ENCODE measurements around the gene EPHB4. TPM values are rescaled to one million over a fixed set of nuclear protein-coding genes. Genes with fewer than 3 reads are reported as not detected.

EPHB4 gene
- total and polyA plus RNA-seq, 2 of the 4 experiments (the other 2 are of a cell fraction), result 34.5 to 36.4 TPM

- Histone ChIP-seq H3K27ac (ENCODE audit: insufficient read depth, low read length) (no peak overlapping the region), H2BK5ac (ENCODE audit: low read depth, low read length, poor library complexity, severe bottlenecking) (no peak overlapping the region), H4K20me1 (ENCODE audit: insufficient read depth, low read length) (no peaks in the 10 kb centered on the region), H4K5ac (ENCODE audit: low read depth, low read length) (no peak overlapping the region), H3K4me1 (ENCODE audit: control insufficient read depth, insufficient read depth, low read length) (peaks cover 4% of the 10 kb centered on the region; the same call in 1 of the 2 replicates), H2AK9ac (replicated peaks; ENCODE audit: low read depth, low read length, poor library complexity) (no peak overlapping the region), H2BK120ac (ENCODE audit: low read depth, low read length) (no peak overlapping the region), H3K4me3 (ENCODE audit: insufficient read depth, low read depth, low read length) (no peak overlapping the region), H2AK5ac (ENCODE audit: low read depth, low read length) (peak overlapping the region; percentile 27; the same call in 1 of the 2 replicates), H3K4ac (ENCODE audit: low read depth, low read length) (no peak overlapping the region), H3K79me1 (ENCODE audit: low read depth in 1 of 2, low read length in 2 of 2) (no peaks in the 10 kb centered on the region), H3K56ac (ENCODE audit: extremely low read depth, insufficient read depth, low read length) (no peak overlapping the region), H3K36me3 (ENCODE audit: control insufficient read depth, insufficient read depth, low read length) (no peaks in the 10 kb centered on the region), H4K8ac (ENCODE audit: low read depth in 2 of 2, low read length in 2 of 2) (no peak overlapping the region), H3K9me1 (ENCODE audit: insufficient read depth, low read length) (no peaks in the 10 kb centered on the region), H3K9ac (ENCODE audit: low read depth, low read length) (no peak overlapping the region), H3K27me3 (ENCODE audit: control insufficient read depth, insufficient read depth, low read length) (peaks cover 6% of the 10 kb centered on the region), H2AFZ (replicated peaks; ENCODE audit: low read length, poor library complexity) (peak overlapping the region; percentile 1), H3K23ac (ENCODE audit: low read depth, low read length) (no peak overlapping the region), H2BK15ac (ENCODE audit: low read depth, low read length) (no peak overlapping the region), H3K14ac (replicated peaks; ENCODE audit: low read depth, low read length) (no peak overlapping the region), H4K91ac (ENCODE audit: insufficient read depth, low read depth, low read length) (no peak overlapping the region), H3K9me3 (ENCODE audit: control insufficient read depth, insufficient read depth, low read length) (no peaks in the 10 kb centered on the region), H2BK20ac (ENCODE audit: low read depth, low read length) (no peak overlapping the region), H3K4me2 (ENCODE audit: low read depth, low read length) (no peak overlapping the region), H3K18ac (ENCODE audit: low read depth, low read length) (no peak overlapping the region)
- no peak for TF ChIP-seq CEBPB (IDR thresholded peaks at IDR 0.05; ENCODE audit: low read depth, low read length)
- no peak for TF ChIP-seq RFX5 (IDR thresholded peaks at IDR 0.05; ENCODE audit: low read depth, low read length)
- TF ChIP-seq FOS (IDR thresholded peaks at IDR 0.05; ENCODE audit: low read depth, low read length), result peak; percentile 39; the same call in 1 of the 2 replicates
- no peak for TF ChIP-seq SMC3 (IDR thresholded peaks at IDR 0.05; ENCODE audit: low read depth, low read length)
- peak; percentile 31 for DNase-seq
- intact Hi-C loops (cut with micrococcal nuclease) (no loop called here), dilution Hi-C loops (cut with HindIII; ENCODE audit: low sequenced_read_pairs, unreplicated experiment) (no loop called here), in situ Hi-C loops (cut with MboI; ENCODE audit: low sequenced_read_pairs) (no loop called here)
- no TSS peak for BruUV-seq (replicated peaks)
- WGBS, 2 experiments (ENCODE audit: extremely low coverage in 2 of 2, insufficient read length in 1 of 2), result 80% methylated on average over 5 of the region's 18 CpGs; no CpG with 5 or more reads in 1 of the 2 experiments
- CTCF ChIA-PET, result interaction anchor here (1.9 kb wide), 1 partner anchor 34 kb away, joined by 5 read pairs; no protein-coding TSS in a partner anchor
- peak; percentile 57 for ATAC-seq (ENCODE audit: low read depth)
- POLR2A ChIA-PET (ENCODE audit: unreplicated experiment), result interaction anchor here (0.6 kb wide), 1 partner anchor 28 kb away, joined by 4 read pairs; no protein-coding TSS in a partner anchor
Measured at GRCh38 chr7:100793806-100794660, 33.3 kb downstream of the EPHB4 start.

Data from IMR-90 (cell line).